ENCODE results near the gene ZFYVE27.

The ZFYVE27 gene

DNA sequence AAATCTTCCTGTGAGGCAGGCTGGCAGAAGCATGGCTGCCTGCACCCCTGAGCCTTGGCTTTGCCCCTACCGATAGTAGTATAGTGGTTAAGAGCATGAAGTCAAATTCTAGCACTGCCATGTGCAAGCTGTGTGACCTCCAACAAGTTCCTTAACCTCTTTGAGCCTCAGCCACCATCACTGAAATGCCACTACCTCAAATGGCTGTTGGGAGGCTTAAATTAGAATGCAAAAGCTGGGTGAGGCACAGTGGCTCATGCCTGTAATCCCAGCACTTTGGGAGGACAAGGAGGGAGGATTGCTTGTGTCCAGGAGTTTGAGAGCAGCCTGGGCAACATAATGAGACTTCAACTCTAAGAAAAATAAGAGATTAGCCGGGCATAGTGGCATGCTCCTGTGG lies 26.5 kb downstream of the ZFYVE27 start:
- no peak overlapping the region for H3K4me3 ChIP-seq (ENCODE audit: low read length)
- no peaks in the 10 kb centered on the region for H3K27me3 ChIP-seq (ENCODE audit: insufficient read depth, low read length)
- H3K4me1 ChIP-seq (ENCODE audit: insufficient read depth, low read length): peaks cover 4% of the 10 kb centered on the region
- H3K9me3 ChIP-seq (ENCODE audit: low read length): no peaks in the 10 kb centered on the region
- H3K36me3 ChIP-seq (ENCODE audit: insufficient read depth, low read length): peaks cover 7% of the 10 kb centered on the region
- no peak overlapping the region for H2AFZ ChIP-seq (ENCODE audit: low read depth, low read length)

DNA sequence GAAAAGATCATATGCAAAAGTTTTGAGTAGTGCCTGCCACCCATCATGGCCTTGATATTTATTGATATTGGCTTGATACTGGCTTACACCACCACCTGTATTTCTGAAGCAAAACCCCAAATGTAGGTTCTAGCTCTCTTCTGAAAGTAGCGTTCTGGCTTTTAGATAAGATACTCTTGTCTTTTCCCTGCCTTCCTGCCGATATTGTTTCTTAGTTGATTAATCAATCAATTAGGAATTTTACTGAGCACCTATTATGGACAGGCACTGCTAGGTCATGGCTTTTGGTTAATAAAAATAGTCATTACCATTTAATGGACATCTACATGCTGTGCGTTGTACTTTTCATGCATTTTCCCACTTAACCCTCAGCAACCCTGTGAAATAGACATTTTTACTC lies 27.0 kb downstream of the ZFYVE27 start:
- Histone ChIP-seq H3K9me3 (ENCODE audit: low read length) (no peaks in the 10 kb centered on the region), H2AFZ (ENCODE audit: low read depth, low read length) (no peak overlapping the region), H3K27me3 (ENCODE audit: insufficient read depth, low read length) (no peaks in the 10 kb centered on the region), H3K4me1 (ENCODE audit: insufficient read depth, low read length) (peaks cover 8% of the 10 kb centered on the region), H3K4me3 (ENCODE audit: low read length) (no peak overlapping the region), H3K36me3 (ENCODE audit: insufficient read depth, low read length) (peaks cover 7% of the 10 kb centered on the region)

DNA sequence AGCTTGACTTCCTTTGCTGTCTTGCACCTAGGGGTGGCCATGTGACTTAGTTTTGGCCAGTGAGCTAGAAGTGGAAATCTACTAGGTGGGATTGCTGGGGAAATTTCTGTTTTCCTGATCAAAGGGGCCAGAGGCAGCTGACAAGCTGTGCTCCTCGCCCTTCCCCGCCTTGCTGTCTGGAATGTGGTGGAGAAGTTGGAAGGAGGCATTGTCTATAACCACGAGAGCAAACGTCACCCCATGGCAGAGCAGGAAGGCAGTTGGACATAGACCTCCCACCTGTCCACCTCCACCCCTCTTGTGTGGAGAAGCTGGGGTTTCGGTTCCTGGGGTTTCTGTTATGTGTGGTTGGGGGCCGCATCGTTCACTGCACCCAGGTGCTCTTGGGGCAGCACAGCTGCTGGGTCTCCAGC lies 27.6 kb downstream of the ZFYVE27 start:
- Histone ChIP-seq H3K4me1 (ENCODE audit: insufficient read depth, low read length) (peaks cover 12% of the 10 kb centered on the region), H3K36me3 (ENCODE audit: insufficient read depth, low read length) (peaks cover 7% of the 10 kb centered on the region), H3K9me3 (ENCODE audit: low read length) (no peaks in the 10 kb centered on the region), H3K27me3 (ENCODE audit: insufficient read depth, low read length) (peaks cover 1% of the 10 kb centered on the region), H3K4me3 (ENCODE audit: low read length) (no peak overlapping the region), H2AFZ (ENCODE audit: low read depth, low read length) (no peak overlapping the region)

DNA sequence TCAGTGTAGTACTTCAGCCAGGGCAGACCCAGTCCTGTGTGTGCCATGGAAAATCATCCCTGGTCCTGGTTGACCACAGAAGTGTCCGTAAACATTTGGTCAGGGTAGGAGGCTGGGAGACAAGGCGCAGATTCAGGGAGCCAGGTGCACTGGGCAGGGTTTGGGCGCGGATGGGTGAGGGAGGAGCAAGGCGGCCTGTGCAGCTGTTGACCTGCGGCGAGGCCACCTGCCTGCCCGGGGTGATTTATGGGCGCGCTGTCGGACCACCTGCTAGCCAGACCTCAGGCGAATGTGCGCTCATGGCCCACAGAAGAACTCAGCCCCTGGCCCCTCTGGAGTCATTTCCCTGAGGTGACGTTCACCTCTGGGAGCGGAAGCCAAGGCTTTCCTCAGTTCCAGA lies 28.3 kb downstream of the ZFYVE27 start:
- no peaks in the 10 kb centered on the region for H3K9me3 ChIP-seq (ENCODE audit: low read length)
- no peak overlapping the region for H3K4me3 ChIP-seq (ENCODE audit: low read length)
- H3K27me3 ChIP-seq (ENCODE audit: insufficient read depth, low read length): peaks cover 7% of the 10 kb centered on the region
- H3K36me3 ChIP-seq (ENCODE audit: insufficient read depth, low read length): peaks cover 3% of the 10 kb centered on the region
- H3K4me1 ChIP-seq (ENCODE audit: insufficient read depth, low read length): peaks cover 12% of the 10 kb centered on the region
- H2AFZ ChIP-seq (ENCODE audit: low read depth, low read length): no peak overlapping the region

DNA sequence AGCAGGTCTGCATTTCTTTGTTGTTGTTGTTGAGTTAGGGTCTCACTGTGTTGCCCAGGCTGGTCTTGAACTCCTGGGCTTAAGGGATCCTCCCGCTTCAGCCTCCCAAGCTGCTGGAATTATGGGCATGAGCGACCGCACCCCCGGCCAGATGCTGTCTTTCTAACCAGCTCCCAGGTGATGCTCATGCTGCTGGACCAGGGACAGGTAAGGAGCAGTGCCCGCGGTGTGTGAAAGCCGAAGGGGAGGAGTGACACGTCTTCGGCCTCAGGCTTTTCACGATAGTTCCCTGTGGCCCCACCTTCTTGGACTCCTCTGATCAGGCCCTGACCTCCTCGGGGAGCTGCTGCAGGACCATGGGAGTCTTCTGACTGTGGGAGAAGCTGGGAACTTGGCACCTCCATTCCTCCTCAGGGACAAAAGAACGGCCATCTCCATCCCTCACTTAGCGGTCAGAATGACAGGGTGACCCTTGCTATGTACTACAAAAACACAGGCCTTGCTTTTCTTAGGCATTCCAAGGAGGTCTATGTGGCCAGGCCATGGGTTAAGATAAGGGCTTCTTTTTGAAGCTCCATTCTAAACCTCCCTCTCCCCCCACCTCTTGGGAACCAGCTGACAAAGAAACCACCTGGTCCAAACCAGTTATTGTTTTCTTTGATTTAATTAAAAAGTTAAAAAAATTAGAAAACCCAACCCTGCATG lies 29.3 kb downstream of the ZFYVE27 start:
- no peaks in the 10 kb centered on the region for H3K9me3 ChIP-seq (ENCODE audit: low read length)

DNA sequence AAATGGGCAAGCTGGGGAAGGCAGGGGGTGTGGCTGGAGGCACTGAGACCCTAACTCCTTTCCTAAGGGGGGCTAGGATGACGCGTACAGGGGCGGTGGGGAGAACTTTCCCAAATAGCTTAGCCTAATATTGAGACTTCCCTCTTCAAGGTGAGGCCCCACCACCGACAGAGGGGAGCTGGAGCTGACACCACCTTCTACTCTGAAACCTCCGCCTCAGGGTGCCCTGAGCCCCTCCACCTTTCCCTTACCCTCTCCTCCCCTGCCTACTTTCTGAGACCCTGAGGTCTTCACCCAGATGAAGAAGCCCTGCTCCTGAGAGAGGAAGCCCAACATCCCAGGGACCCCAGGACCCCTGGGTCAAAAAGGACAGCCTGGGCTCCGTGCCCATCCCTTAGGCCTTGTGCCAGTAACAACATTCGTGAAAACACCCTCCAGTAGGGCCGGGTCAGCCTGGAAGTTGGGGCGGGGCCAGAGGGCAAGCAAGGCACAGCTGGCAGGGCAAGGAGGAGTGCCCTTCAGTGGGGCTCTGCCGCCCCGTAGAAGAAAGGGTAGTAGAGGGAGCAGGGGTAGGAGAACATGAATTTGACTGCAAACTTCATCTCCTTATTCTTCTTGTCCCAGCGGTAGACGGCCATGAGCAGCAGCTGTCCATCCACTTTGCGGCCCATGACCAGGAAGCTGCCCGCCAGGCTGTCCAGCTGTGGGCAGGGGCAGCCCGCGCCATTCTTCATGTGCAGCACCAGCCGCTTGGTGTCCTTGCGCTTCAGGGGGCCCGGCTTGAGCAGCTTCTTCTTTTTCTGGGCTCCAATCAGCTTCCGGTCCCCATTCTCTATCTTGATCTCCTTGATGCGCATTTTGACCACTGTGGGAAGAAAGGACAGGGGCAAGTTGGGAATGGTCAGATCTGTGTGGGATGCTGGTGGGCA lies 30.3 kb downstream of the ZFYVE27 start:
- no peaks in the 10 kb centered on the region for H3K9me3 ChIP-seq (ENCODE audit: low read length)
- no peaks in the 10 kb centered on the region for H3K36me3 ChIP-seq (ENCODE audit: insufficient read depth, low read length)
- peaks cover 26% of the 10 kb centered on the region for H3K27me3 ChIP-seq (ENCODE audit: insufficient read depth, low read length)
- H3K4me1 ChIP-seq (ENCODE audit: insufficient read depth, low read length): peaks cover 15% of the 10 kb centered on the region
- H2AFZ ChIP-seq (ENCODE audit: low read depth, low read length): no peak overlapping the region
- H3K4me3 ChIP-seq (ENCODE audit: low read length): no peak overlapping the region

More for the DNA sequence above, 29.3 kb downstream of the ZFYVE27 start:
- no peak overlapping the region for H3K4me3 ChIP-seq (ENCODE audit: low read length)
- H2AFZ ChIP-seq (ENCODE audit: low read depth, low read length): no peak overlapping the region
- H3K36me3 ChIP-seq (ENCODE audit: insufficient read depth, low read length): no peaks in the 10 kb centered on the region
- H3K27me3 ChIP-seq (ENCODE audit: insufficient read depth, low read length): peaks cover 18% of the 10 kb centered on the region
- peaks cover 13% of the 10 kb centered on the region for H3K4me1 ChIP-seq (ENCODE audit: insufficient read depth, low read length)

DNA sequence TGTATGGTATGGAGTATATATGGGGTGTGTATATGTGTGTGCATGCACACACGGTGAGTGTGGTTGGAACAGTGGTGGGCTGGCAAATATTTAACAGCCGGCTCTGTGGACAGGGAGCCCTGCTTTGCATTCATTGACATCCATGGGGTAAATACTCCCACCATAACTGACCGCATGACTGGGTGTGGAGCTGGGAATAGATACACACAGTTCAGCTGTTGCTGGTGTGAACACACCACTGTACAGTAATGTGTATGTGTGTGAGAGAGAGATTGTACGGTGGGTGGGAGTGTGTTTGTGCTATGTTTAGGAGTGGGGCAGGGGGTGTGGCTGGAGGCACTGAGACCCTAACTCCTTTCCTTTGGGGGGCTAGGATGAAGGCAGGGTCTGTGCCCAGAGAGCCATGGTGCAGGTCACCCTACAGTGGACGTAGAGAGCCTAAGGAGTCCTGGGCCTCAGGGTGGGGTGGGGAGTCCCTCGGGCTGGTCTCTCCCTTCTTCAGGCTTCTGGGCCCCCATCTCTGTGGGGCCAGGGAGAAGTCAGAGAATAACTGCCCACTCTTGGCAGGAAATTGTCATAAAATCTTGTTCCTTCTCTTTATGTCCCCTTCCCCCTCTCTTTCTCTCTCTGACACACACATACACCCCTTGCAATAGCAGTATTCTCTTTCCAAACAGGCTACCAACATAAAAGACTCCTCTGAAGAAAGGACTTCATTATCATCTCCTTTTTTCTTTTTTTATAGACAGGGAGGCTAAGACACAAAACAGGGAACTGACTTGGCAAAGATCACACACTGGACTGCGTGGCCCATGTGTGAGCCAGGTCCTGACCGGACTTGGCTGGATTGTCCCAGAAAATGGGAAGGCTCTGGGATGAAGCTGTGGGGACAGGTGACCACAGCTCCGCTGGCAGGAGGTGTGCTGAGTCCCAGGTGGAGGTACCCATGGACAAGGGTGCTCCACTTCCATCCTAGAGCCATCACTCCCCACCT lies 31.7 kb downstream of the ZFYVE27 start:
- Histone ChIP-seq H3K36me3 (ENCODE audit: insufficient read depth, low read length) (no peaks in the 10 kb centered on the region), H3K4me3 (ENCODE audit: low read length) (no peak overlapping the region), H3K27me3 (ENCODE audit: insufficient read depth, low read length) (peaks cover 39% of the 10 kb centered on the region), H3K4me1 (ENCODE audit: insufficient read depth, low read length) (peaks cover 15% of the 10 kb centered on the region), H3K9me3 (ENCODE audit: low read length) (no peaks in the 10 kb centered on the region), H2AFZ (ENCODE audit: low read depth, low read length) (no peak overlapping the region)

DNA sequence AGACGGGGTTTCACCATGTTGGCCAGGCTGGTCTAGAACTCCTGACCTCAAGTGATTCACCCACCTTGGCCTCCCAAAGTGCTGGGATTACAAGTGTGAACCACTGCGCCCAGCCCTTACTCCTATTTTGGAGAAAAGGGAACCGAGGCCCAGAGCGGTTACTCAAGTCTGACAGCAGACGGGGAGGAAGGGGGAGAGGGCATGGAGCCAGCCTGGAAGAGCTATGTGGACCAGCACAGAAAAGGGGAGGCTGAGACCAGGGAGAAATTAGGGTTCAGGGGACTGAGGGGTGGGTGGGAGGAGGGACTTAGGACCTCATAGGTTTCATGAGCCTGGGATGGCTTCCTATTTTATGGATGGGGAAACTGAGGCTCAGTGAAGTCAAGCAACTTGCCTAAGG lies 33.3 kb downstream of the ZFYVE27 start:
- Histone ChIP-seq H3K9me3 (ENCODE audit: low read length) (no peaks in the 10 kb centered on the region), H3K4me3 (ENCODE audit: low read length) (no peak overlapping the region), H3K36me3 (ENCODE audit: insufficient read depth, low read length) (no peaks in the 10 kb centered on the region), H3K4me1 (ENCODE audit: insufficient read depth, low read length) (peaks cover 15% of the 10 kb centered on the region), H3K27me3 (ENCODE audit: insufficient read depth, low read length) (peaks cover 50% of the 10 kb centered on the region), H2AFZ (ENCODE audit: low read depth, low read length) (no peak overlapping the region)

DNA sequence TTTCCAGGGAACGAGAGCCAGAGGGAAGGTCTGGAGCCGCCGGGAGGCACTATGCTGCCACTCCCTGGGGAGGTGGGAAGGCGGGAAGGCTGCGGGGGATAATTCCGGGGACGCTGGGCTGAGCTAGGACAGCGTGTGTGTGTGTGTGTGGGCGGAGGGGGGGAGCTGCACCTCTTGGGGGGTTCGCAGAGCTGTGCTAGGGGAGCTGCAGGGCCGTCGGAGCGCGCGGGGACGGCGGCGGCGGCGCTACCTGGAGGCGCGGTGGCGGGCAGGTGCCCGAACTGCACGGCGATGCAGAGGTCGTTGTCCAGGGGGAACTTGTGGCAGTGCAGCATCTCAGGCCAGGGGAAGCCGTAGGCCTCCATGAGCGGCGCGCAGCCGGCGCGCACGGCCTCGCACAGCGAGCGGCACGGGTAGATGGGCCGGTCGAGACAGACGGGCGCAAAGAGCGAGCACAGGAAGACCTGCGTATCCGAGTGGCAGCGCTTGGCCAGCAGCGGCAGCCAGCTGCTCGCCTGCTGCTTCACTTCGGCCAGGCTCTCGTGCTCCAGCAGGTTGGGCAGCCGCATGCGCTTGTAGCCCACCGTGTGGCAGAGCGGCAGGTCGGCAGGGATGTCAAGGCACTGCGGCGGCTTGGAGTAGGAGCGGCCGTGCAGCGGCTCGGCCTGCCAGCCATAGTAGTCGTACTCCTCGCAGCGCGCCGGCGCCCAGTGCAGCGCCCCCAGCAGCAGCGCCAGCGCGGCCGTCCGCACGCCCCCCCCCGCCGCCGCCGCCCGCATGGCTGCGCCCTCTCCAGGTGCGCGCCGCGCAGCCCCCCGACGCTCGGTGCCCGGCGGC lies 34.3 kb downstream of the ZFYVE27 start:
- H3K36me3 ChIP-seq (ENCODE audit: insufficient read depth, low read length): no peaks in the 10 kb centered on the region
- no peak overlapping the region for H2AFZ ChIP-seq (ENCODE audit: low read depth, low read length)
- no peaks in the 10 kb centered on the region for H3K9me3 ChIP-seq (ENCODE audit: low read length)
- peaks cover 50% of the 10 kb centered on the region for H3K27me3 ChIP-seq (ENCODE audit: insufficient read depth, low read length)
- H3K4me3 ChIP-seq (ENCODE audit: low read length): peak overlapping the region; percentile 39
- peaks cover 15% of the 10 kb centered on the region for H3K4me1 ChIP-seq (ENCODE audit: insufficient read depth, low read length)

DNA sequence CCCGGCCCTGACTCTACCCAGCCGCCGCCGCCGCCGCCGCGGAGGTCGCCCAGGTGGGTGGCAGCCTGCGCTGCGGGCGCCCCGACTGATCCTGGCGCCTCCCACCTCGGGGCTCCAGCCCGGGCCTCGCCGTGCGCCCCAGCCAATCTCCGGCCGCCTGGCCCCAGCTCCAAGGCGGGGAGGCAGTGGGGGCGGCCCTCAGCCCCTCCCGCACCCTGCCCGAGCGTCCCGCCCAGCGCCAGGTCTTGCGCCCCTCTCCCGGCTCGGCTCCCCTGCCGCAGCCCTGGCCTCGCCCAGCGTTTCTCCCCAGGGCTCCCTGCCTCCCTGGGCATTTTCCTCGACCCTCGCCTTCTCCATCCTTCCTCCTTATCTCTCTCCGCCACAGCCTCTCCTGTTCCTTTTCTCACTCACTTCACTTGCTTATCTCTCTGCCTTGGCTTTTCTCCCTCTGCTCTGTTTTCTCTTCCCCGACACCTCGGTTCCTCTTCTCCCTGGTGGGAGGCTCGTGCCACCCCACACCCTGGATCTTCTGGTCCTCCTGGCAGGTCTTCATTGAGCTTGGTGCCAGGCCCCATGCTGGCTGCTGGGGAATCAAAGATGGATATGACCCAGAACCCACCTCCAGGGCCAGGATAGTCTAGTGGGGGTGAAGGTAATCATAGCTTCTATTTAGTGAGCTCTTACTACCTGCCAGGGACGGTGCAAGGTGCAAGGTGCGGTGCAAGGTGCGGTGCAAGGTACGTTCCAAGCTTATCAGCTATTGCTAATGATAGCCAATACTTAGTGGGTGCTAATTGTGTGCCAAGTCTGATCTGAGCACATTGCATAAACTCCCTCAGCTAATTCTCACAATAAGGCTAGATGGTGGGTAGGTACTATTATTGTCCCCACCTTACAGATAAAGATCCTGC lies 35.2 kb downstream of the ZFYVE27 start, which contains the start of gene SFRP5:
Gene SFRP5 (minus strand): TSS at position 87 of the 911 bp plus-strand sequence. CDS start 166 bp downstream, outside the sequence.
- H3K9me3 ChIP-seq (ENCODE audit: low read length): no peaks in the 10 kb centered on the region
- peaks cover 15% of the 10 kb centered on the region for H3K4me1 ChIP-seq (ENCODE audit: insufficient read depth, low read length)
- H3K36me3 ChIP-seq (ENCODE audit: insufficient read depth, low read length): no peaks in the 10 kb centered on the region
- no peak within 1 kb of the TSS for H2AFZ ChIP-seq (ENCODE audit: low read depth, low read length)
- peak within 1 kb of the TSS; percentile 39 for H3K4me3 ChIP-seq (ENCODE audit: low read length)
- H3K27me3 ChIP-seq (ENCODE audit: insufficient read depth, low read length): peaks cover 50% of the 10 kb centered on the region

DNA sequence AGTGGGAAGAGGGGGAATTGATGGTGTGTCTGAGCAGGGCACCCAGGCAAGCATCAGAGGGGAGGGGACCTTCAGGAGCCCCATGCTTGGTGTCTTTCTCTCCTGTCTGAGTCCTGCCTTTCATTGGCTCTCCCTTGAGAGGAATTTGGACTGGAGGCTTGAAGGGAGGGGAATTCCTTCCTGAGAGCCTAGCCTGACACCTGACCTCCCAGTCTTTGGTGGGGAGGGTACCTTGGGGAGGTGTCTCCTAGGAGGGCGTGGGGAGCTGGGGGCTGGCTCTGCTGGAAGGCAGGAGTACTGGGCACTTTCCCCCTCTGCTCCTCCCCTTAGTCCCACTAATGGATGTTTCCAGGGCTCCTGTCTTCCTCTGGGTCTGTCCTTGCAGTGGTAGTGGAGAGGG lies 36.2 kb downstream of the ZFYVE27 start:
- Histone ChIP-seq H3K36me3 (ENCODE audit: insufficient read depth, low read length) (no peaks in the 10 kb centered on the region), H3K4me1 (ENCODE audit: insufficient read depth, low read length) (peaks cover 15% of the 10 kb centered on the region), H3K9me3 (ENCODE audit: low read length) (no peaks in the 10 kb centered on the region), H2AFZ (ENCODE audit: low read depth, low read length) (no peak overlapping the region), H3K4me3 (ENCODE audit: low read length) (no peak overlapping the region), H3K27me3 (ENCODE audit: insufficient read depth, low read length) (peaks cover 50% of the 10 kb centered on the region)

Data from neuron (in vitro differentiated cells).